H1 (cell line): ENCODE results near the gene GAK. TPM values are rescaled to one million over a fixed set of nuclear protein-coding genes. Genes with fewer than 3 reads are reported as not detected.

ENCODE experiments used
- CTCF ChIA-PET: fragments of 300-600 bp; sonication (Branson Sonifier 250); formaldehyde crosslinking; loops from one replicate; lab custom pipeline; 2021; ENCODE audit not compliant: partially characterized antibody; lab: Charles Lee
- POLR2A ChIA-PET: fragments of 300-600 bp; sonication (Branson Sonifier 250); formaldehyde crosslinking; loops from one replicate; lab custom pipeline; 2021; ENCODE audit warnings: inconsistent platforms; ENCODE audit not compliant: partially characterized antibody; lab: Charles Lee
- DNase-seq, 2 experiments: peaks; one replicate each; pipeline versions ENCODE4 v3.0.0 to v3.0.0-alpha.2; 2010 to 2022; ENCODE audit warnings: low spot score in 2 of 2, low read depth in 1 of 2, mixed read lengths in 1 of 2
- FAIRE-seq: peaks from 2 replicates; lab custom pipeline; 2011; peaks lifted over from hg19 to GRCh38; lab: Jason Lieb, UNC
- H2AFZ ChIP-seq: 2 replicates; pipeline ENCODE4 v1.8.1; 2012; ENCODE audit warnings: low read length, inconsistent platforms
- H2AK5ac ChIP-seq: 2 replicates; pipeline ENCODE4 v1.6.1; 2013; ENCODE audit warnings: low read depth, low read length
- H2BK120ac ChIP-seq: replicated peaks from 2 replicates; pipeline ENCODE3; 2013; ENCODE audit warnings: low read depth, low read length, inconsistent platforms
- H2BK12ac ChIP-seq: 2 replicates; pipeline ENCODE4 v1.6.1; 2013; ENCODE audit warnings: low read depth, low read length
- H2BK15ac ChIP-seq: 2 replicates; pipeline ENCODE4 v1.6.1; 2013; ENCODE audit warnings: low read length
- H2BK20ac ChIP-seq: 2 replicates; pipeline ENCODE4 v1.6.1; 2013; ENCODE audit warnings: low read length
- H2BK5ac ChIP-seq: 2 replicates; pipeline ENCODE4 v1.6.1; 2013; ENCODE audit warnings: low read depth, low read length
- H3K14ac ChIP-seq: 2 replicates; pipeline ENCODE4 v1.6.1; 2013; ENCODE audit warnings: inconsistent platforms; ENCODE audit not compliant: insufficient read length
- H3K18ac ChIP-seq: 2 replicates; pipeline ENCODE4 v1.6.1; 2013; ENCODE audit warnings: low read length; ENCODE audit errors: extremely low read depth
- H3K23ac ChIP-seq: 2 replicates; pipeline ENCODE4 v1.6.1; 2013; ENCODE audit warnings: inconsistent platforms; ENCODE audit not compliant: insufficient read length
- H3K23me2 ChIP-seq: 2 replicates; pipeline ENCODE4 v1.6.1; 2013; ENCODE audit warnings: low read depth, low read length
- H3K27ac ChIP-seq: 2 replicates; pipeline ENCODE4 v1.6.1; 2011; ENCODE audit warnings: low read depth, low read length, inconsistent platforms
- H3K27me3 ChIP-seq, 4 experiments: replicated peaks in 1 of 4; 1 replicate in 1 of 4; 2 replicates in 3 of 4; pipeline versions ENCODE4 v1.6.1 to v1.8.1; 2011 to 2013; ENCODE audit warnings: low read length in 3 of 4, mild to moderate bottlenecking in 3 of 4, inconsistent platforms in 2 of 4, mixed read lengths in 2 of 4, moderate library complexity in 1 of 4; ENCODE audit not compliant: control insufficient read depth in 3 of 4, insufficient read depth in 3 of 4; ENCODE audit errors: extremely low read depth in 1 of 4
- H3K36me3 ChIP-seq, 4 experiments: 2 replicates each; pipeline versions ENCODE4 v1.6.1 to v1.8.1; 2011 to 2013; ENCODE audit warnings: mild to moderate bottlenecking in 4 of 4, low read length in 3 of 4, moderate library complexity in 2 of 4, control low read depth in 1 of 4, inconsistent platforms in 1 of 4; ENCODE audit not compliant: insufficient read depth in 4 of 4, control insufficient read depth in 2 of 4
- H3K4ac ChIP-seq: replicated peaks from 2 replicates; pipeline ENCODE3; 2013; ENCODE audit warnings: low read length, low read depth, mixed read lengths, inconsistent platforms; ENCODE audit not compliant: insufficient read length
- H3K4me1 ChIP-seq, 4 experiments: replicated peaks in 1 of 4; 1 replicate in 1 of 4; 2 replicates in 3 of 4; pipeline versions ENCODE4 v1.6.1 to v1.8.1; 2011 to 2013; ENCODE audit warnings: low read length in 3 of 4, inconsistent platforms in 2 of 4, mixed read lengths in 1 of 4; ENCODE audit not compliant: insufficient read depth in 4 of 4, control insufficient read depth in 3 of 4
- H3K4me2 ChIP-seq, 2 experiments: 2 replicates each; pipeline versions ENCODE4 v1.6.1 to v1.8.1; 2011 to 2013; ENCODE audit warnings: low read depth in 2 of 2, low read length in 2 of 2, control low read depth in 1 of 2, inconsistent platforms in 1 of 2, mild to moderate bottlenecking in 1 of 2; ENCODE audit not compliant: insufficient read depth in 1 of 2
- H3K4me3 ChIP-seq, 4 experiments: fragments of 200-600, 300-600 bp in 1 of 4; sonication (generic), shearing (Covaris generic), sonication (Bioruptor Twin) in 1 of 4; 2 replicates each; pipeline versions ENCODE4 v1.5.1 to v1.8.1; 2011 to 2016; ENCODE audit warnings: low read length in 4 of 4, low read depth in 3 of 4, control low read depth in 2 of 4, inconsistent platforms in 2 of 4, mild to moderate bottlenecking in 2 of 4, mixed read lengths in 1 of 4, moderate library complexity in 1 of 4; ENCODE audit not compliant: insufficient read depth in 2 of 4; ENCODE audit errors: extremely low read depth in 1 of 4
- H3K56ac ChIP-seq: replicated peaks from 2 replicates; pipeline ENCODE3; 2013; ENCODE audit warnings: low read depth, mild to moderate bottlenecking, mixed read lengths, low read length, inconsistent platforms; ENCODE audit not compliant: insufficient read length
- H3K79me1 ChIP-seq: 2 replicates; pipeline ENCODE4 v1.6.1; 2013; ENCODE audit warnings: low read depth, low read length, control low read depth
- H3K79me2 ChIP-seq, 2 experiments: 2 replicates each; pipeline versions ENCODE4 v1.6.1 to v1.8.1; 2012 to 2013; ENCODE audit warnings: low read length in 2 of 2, mild to moderate bottlenecking in 2 of 2, inconsistent platforms in 1 of 2; ENCODE audit not compliant: insufficient read depth in 2 of 2, control insufficient read depth in 1 of 2
- H3K9ac ChIP-seq, 4 experiments: replicated peaks in 1 of 4; 1 replicate in 1 of 4; 2 replicates in 3 of 4; pipeline versions ENCODE4 v1.6.1 to v1.8.1; 2011 to 2013; ENCODE audit warnings: low read depth in 3 of 4, low read length in 3 of 4, control low read depth in 2 of 4, mild to moderate bottlenecking in 2 of 4, moderate library complexity in 2 of 4, inconsistent platforms in 1 of 4; ENCODE audit errors: extremely low read depth in 1 of 4
- H3K9me3 ChIP-seq, 2 experiments: 2 replicates each; pipeline versions ENCODE4 v1.6.1 to v1.8.1; 2012 to 2013; ENCODE audit warnings: mild to moderate bottlenecking in 2 of 2, moderate library complexity in 2 of 2, control low read depth in 1 of 2, inconsistent platforms in 1 of 2, low read depth in 1 of 2, low read length in 1 of 2, mixed read lengths in 1 of 2; ENCODE audit not compliant: insufficient read depth in 2 of 2
- H4K20me1 ChIP-seq, 2 experiments: replicated peaks in 1 of 2; 2 replicates each; pipeline versions ENCODE3 to v1.8.1; 2011 to 2013; ENCODE audit warnings: inconsistent platforms in 2 of 2, low read length in 2 of 2, mild to moderate bottlenecking in 1 of 2; ENCODE audit not compliant: insufficient read depth in 2 of 2, control insufficient read depth in 1 of 2
- H4K5ac ChIP-seq: 2 replicates; pipeline ENCODE4 v1.6.1; 2013; ENCODE audit warnings: low read length, low read depth, mixed read lengths, inconsistent platforms; ENCODE audit not compliant: insufficient read length
- H4K8ac ChIP-seq: 2 replicates; pipeline ENCODE4 v1.8.0; 2013; ENCODE audit warnings: mild to moderate bottlenecking, moderate library complexity, low read length, inconsistent platforms; ENCODE audit not compliant: insufficient read depth; ENCODE audit errors: extremely low read depth
- H4K91ac ChIP-seq: replicated peaks from 2 replicates; pipeline ENCODE3; 2013; ENCODE audit warnings: low read length, mixed read lengths, inconsistent platforms; ENCODE audit not compliant: insufficient read length
- WGBS, 2 experiments: shearing (Covaris generic) in 1 of 2; methylation state at CpG; one replicate each; pipeline versions ENCODE4 v1.1.6 to v1.1.7; 2013 to 2015; ENCODE audit warnings: low lambda C conversion rate in 2 of 2, mixed read lengths in 2 of 2, inconsistent platforms in 1 of 2, low coverage in 1 of 2, missing lambda C conversion rate in 1 of 2; ENCODE audit not compliant: insufficient replicate concordance in 2 of 2, insufficient coverage in 1 of 2, insufficient read length in 1 of 2; ENCODE audit errors: extremely low coverage in 1 of 2, missing lambda C conversion rate in 1 of 2; 5-methylcytosine and 5-hydroxymethylcytosine counted together
- polyA plus RNA-seq, 7 experiments: library from polyadenylated mRNA; depleted of rRNA in 3 of 7; stranded (reverse) in 5 of 7; unstranded in 2 of 7; fragments of >200 nt in 5 of 7; fragments of 200-250 nt in 2 of 7; gene quantifications; 1 replicate in 5 of 7; 2 replicates in 1 of 7; 4 replicates in 1 of 7; pipeline versions ENCODE4 v1.2.1 to v1.2.3, GENCODE V29; 2011 to 2013; ENCODE audit warnings: missing spikeins in 2 of 7, mixed read lengths in 2 of 7
- total RNA-seq: library from RNA; stranded (reverse); fragmentation: NEBNext Ultra II Directional; extraction: Animal tissue kit (Norgen Biotek cat#: 25700); gene quantifications from 2 replicates; pipeline ENCODE4 v1.2.1, GENCODE V29; 2021

GAK gene
- total and polyA plus RNA-seq, 2 of the 8 experiments (the other 6 are each of a cell fraction or from before 2014, with no cell fraction given), result 31.5 to 70.8 TPM

DNA sequence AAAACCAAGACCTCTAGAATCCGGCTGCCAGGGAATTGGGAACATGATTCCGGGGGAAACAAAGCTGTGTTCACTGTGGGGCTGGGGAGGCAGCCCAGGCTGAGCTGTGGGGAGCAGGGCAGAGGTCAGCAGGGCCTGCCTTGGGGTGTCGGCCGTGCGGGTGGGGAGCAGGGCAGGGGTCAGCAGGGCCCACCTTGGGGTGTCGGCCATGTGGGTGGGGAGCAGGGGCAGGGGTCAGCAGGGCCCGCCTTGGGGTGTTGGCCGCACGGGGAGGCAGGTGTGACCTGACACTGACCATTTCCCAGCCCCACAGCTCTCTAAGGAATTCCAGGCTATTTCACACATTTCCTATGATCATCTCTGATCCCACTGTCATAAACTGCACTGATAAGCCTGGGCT is 60.6 kb downstream of the GAK start:
- Histone ChIP-seq H3K23ac (no peak overlapping the region), H3K4me1 (no peaks in the 10 kb centered on the region), H4K20me1 (peaks cover 1 to 15% of the 10 kb centered on the region in 2 experiments), H3K18ac (no peak overlapping the region), H3K4me3 (no peak overlapping the region), H3K9me3 (peaks cover 0 to 8% of the 10 kb centered on the region in 2 experiments; a peak in 1 of 4 replicates), H3K79me1 (peaks cover 3% of the 10 kb centered on the region), H3K27ac (no peak overlapping the region), H3K56ac (no peak overlapping the region), H2AFZ (no peak overlapping the region), H2BK15ac (no peak overlapping the region), H3K23me2 (peaks cover 3% of the 10 kb centered on the region; the same call in 1 of the 2 replicates), H2AK5ac (no peak overlapping the region), H2BK12ac (no peak overlapping the region), H3K36me3 (peaks cover 0 to 37% (median 21%) of the 10 kb centered on the region in 4 experiments; a peak in 4 of 8 replicates), H2BK120ac (no peak overlapping the region), H3K4ac (no peak overlapping the region), H3K14ac (no peak overlapping the region), H4K8ac (no peak overlapping the region), H2BK5ac (no peak overlapping the region), H4K5ac (no peak overlapping the region), H3K79me2 (no peaks in the 10 kb centered on the region), H3K27me3 (no peaks in the 10 kb centered on the region), H4K91ac (no peak overlapping the region), H3K4me2 (no peak overlapping the region), H3K9ac (no peak overlapping the region), H2BK20ac (no peak overlapping the region)
- DNase-seq, result no peak
- POLR2A ChIA-PET, result interaction anchor here (1.0 kb wide), 2 partner anchors 141 to 486 kb away, joined by 3 read pairs; no protein-coding TSS in a partner anchor
- 94% methylated on average over 8 of the region's 9 CpGs; no CpG with 5 or more reads in 1 of the 2 experiments for WGBS, 2 experiments
- CTCF ChIA-PET, result interaction anchor here (0.9 to 2.1 kb wide), 9 partner anchors 10 to 822 kb away, joined by 3 to 6 read pairs (median 3); no protein-coding TSS in a partner anchor
- FAIRE-seq, result no peak
